Skeletal muscle tissue (tissue), 4 donors: ENCODE measurements around the gene RNF43. TPM values are rescaled to one million over a fixed set of nuclear protein-coding genes. Genes with fewer than 3 reads are reported as not detected.

ENCODE experiments used
- H3K27ac ChIP-seq: one replicate; pipeline ENCODE4 v1.7.0; 2013; ENCODE audit warnings: mild to moderate bottlenecking, low read depth, low read length, inconsistent platforms
- H3K27me3 ChIP-seq, 3 donors: one replicate each; pipeline ENCODE4 v1.7.0; 2013; ENCODE audit warnings: low read length in 3 of 3; ENCODE audit not compliant: control insufficient read depth in 3 of 3, insufficient read depth in 3 of 3
- H3K36me3 ChIP-seq, 3 donors: one replicate each; pipeline ENCODE4 v1.7.0; 2013; ENCODE audit warnings: low read length in 3 of 3; ENCODE audit not compliant: control insufficient read depth in 3 of 3, insufficient read depth in 3 of 3
- H3K4me1 ChIP-seq, 3 donors: one replicate each; pipeline ENCODE4 v1.7.0; 2013; ENCODE audit warnings: low read length in 3 of 3, mild to moderate bottlenecking in 3 of 3; ENCODE audit not compliant: control insufficient read depth in 3 of 3, insufficient read depth in 3 of 3
- H3K4me3 ChIP-seq, 3 donors: one replicate each; pipeline ENCODE4 v1.7.0; 2013; ENCODE audit warnings: low read length in 3 of 3
- H3K9ac ChIP-seq, 3 donors: one replicate each; pipeline ENCODE4 v1.7.0; 2013; ENCODE audit warnings: low read length in 3 of 3, mild to moderate bottlenecking in 3 of 3, moderate library complexity in 2 of 3, low read depth in 1 of 3
- H3K9me3 ChIP-seq, 3 donors: one replicate each; pipeline ENCODE4 v1.7.0; 2013; ENCODE audit warnings: low read length in 3 of 3; ENCODE audit not compliant: control insufficient read depth in 3 of 3
- total RNA-seq: library from RNA; depleted of rRNA; stranded (reverse); fragments of >200 nt; gene quantifications from one replicate; pipeline ENCODE4 v1.2.3, GENCODE V29; 2014
- donor health status: Osteomylitis.

RNF43 gene
- not detected for total RNA-seq

DNA sequence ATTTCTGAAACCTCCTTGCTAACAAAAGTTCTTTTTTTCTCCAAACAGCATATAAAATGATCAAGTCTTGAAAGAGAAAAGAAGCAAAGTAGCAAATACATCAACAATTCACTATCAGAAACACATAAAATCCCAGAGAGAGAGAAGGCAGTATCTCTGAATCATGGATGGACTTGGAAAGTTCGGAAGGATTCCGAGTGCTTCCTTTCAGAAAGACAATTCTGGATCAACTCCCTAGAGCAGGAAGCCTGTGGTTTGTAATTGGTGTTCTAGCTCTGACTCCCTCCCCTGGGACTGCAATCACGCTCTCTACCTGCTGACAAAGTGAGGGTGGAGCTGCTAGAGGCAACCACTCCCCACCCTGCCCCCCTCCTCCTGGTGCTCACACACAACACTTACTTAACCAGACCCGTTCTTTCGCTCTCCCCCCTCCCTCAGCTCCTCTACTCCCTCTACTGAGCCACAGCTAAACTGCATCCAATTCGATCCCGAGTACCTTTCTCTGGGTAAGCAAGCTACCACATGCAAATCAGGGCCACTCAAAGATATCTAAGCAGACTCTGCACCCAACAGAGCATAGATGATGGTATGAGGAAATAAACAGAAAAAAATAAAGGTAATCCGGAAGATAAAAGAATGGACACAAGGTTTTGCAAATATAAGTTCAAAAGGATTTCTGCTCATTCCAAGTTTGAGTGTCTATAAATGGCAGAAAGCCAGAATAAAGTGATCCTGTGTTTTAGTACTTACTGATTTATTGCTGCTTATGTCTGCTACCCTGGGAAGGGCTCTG, at the start of gene RNF43:
RNF43 (minus strand) TSS at position 235 of the 793 bp plus-strand sequence. CDS start 1,957 bp downstream, outside the sequence.
- H3K9ac ChIP-seq, result peak within 1 kb of the TSS in 2 of 3 donors; percentile 47 to 51

GRCh38 chr17:58455491-58455890, 38.2 kb upstream of the RNF43 start:
- Histone ChIP-seq H3K36me3 (no peaks in the 10 kb centered on the region), H3K27me3 (no peaks in the 10 kb centered on the region), H3K9ac (no peak overlapping the region), H3K4me3 (no peak overlapping the region), H3K9me3 (no peaks in the 10 kb centered on the region), H3K4me1 (no peaks in the 10 kb centered on the region), H3K27ac (no peak overlapping the region)

More for the DNA sequence above, at the start of gene RNF43:
- H3K4me1 ChIP-seq, result peaks cover 0 to 6% (median 3%) of the 10 kb centered on the region in 3 donors
- peaks cover 0 to 5% (median 0%) of the 10 kb centered on the region in 3 donors for H3K27me3 ChIP-seq
- H3K36me3 ChIP-seq, result no peaks in the 10 kb centered on the region
- H3K4me3 ChIP-seq, result peak within 1 kb of the TSS; percentile 57 to 69 (median 65)
- no peak within 1 kb of the TSS for H3K27ac ChIP-seq
- no peaks in the 10 kb centered on the region for H3K9me3 ChIP-seq

GRCh38 chr17:58452738-58453137, 35.4 kb upstream of the RNF43 start:
- Histone ChIP-seq H3K27me3 (no peaks in the 10 kb centered on the region), H3K36me3 (no peaks in the 10 kb centered on the region), H3K4me3 (no peak overlapping the region), H3K9me3 (no peaks in the 10 kb centered on the region), H3K27ac (no peak overlapping the region), H3K4me1 (no peaks in the 10 kb centered on the region), H3K9ac (no peak overlapping the region)

GRCh38 chr17:58447039-58447975, 30.0 kb upstream of the RNF43 start:
- no peaks in the 10 kb centered on the region for H3K4me1 ChIP-seq

DNA sequence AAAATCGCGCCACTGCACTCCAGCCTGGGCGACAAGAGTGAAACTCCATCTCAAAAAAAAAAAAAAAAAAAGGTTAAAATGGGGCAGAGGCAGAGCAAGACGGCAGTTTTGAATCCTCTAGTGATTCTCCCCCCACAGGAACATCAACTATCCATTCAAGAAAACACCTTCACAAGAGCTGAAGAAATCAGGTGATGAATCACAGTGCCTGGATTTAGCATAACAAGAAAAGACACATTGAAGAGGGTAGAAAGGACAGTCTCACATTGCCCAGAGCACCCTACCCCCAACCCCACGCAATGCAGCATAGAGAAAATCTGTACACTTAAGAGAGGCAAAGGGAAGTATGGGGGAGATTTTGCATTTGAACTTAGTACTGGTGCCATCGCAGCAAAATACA, 28.8 kb upstream of the RNF43 start:
- Histone ChIP-seq H3K27ac (no peak overlapping the region), H3K4me1 (no peaks in the 10 kb centered on the region), H3K9ac (no peak overlapping the region), H3K9me3 (no peaks in the 10 kb centered on the region), H3K4me3 (no peak overlapping the region), H3K36me3 (no peaks in the 10 kb centered on the region), H3K27me3 (no peaks in the 10 kb centered on the region)

More at GRCh38 chr17:58447039-58447975, 30.0 kb upstream of the RNF43 start:
- Histone ChIP-seq H3K9me3 (no peaks in the 10 kb centered on the region), H3K36me3 (no peaks in the 10 kb centered on the region), H3K27me3 (no peaks in the 10 kb centered on the region), H3K4me3 (no peak overlapping the region), H3K9ac (no peak overlapping the region), H3K27ac (no peak overlapping the region)

DNA sequence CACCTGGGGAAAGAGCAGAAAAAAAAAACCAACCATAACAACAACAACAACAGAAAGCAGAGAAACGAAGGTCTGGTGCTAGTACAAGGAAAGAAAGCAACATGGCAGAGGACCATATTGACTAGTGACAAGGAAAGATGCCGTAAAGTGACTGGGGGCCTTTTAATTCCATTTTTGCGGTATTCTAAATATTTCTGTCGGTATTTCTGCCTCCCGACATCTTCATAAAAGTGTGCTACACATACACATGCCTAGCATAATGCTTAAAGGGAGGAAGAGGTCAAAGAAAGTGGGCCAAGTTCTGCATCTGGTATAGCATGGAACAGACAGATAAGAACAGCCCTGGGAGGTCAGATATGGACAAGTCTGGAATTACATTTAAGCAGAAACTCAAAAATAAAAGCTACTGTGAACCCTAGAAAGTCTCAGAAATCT, 19.5 kb upstream of the RNF43 start:
- H3K36me3 ChIP-seq, result no peaks in the 10 kb centered on the region
- H3K27ac ChIP-seq, result no peak overlapping the region
- no peaks in the 10 kb centered on the region for H3K4me1 ChIP-seq
- no peaks in the 10 kb centered on the region for H3K9me3 ChIP-seq
- H3K27me3 ChIP-seq, result peaks cover 0 to 7% (median 0%) of the 10 kb centered on the region in 3 donors
- H3K4me3 ChIP-seq, result no peak overlapping the region
- no peak overlapping the region for H3K9ac ChIP-seq

GRCh38 chr17:58436245-58436644, 18.9 kb upstream of the RNF43 start:
- H3K9ac ChIP-seq, result no peak overlapping the region
- H3K9me3 ChIP-seq, result no peaks in the 10 kb centered on the region
- H3K27ac ChIP-seq, result no peak overlapping the region
- peaks cover 0 to 7% (median 0%) of the 10 kb centered on the region in 3 donors for H3K27me3 ChIP-seq
- H3K4me1 ChIP-seq, result no peaks in the 10 kb centered on the region
- no peaks in the 10 kb centered on the region for H3K36me3 ChIP-seq
- H3K4me3 ChIP-seq, result no peak overlapping the region

DNA sequence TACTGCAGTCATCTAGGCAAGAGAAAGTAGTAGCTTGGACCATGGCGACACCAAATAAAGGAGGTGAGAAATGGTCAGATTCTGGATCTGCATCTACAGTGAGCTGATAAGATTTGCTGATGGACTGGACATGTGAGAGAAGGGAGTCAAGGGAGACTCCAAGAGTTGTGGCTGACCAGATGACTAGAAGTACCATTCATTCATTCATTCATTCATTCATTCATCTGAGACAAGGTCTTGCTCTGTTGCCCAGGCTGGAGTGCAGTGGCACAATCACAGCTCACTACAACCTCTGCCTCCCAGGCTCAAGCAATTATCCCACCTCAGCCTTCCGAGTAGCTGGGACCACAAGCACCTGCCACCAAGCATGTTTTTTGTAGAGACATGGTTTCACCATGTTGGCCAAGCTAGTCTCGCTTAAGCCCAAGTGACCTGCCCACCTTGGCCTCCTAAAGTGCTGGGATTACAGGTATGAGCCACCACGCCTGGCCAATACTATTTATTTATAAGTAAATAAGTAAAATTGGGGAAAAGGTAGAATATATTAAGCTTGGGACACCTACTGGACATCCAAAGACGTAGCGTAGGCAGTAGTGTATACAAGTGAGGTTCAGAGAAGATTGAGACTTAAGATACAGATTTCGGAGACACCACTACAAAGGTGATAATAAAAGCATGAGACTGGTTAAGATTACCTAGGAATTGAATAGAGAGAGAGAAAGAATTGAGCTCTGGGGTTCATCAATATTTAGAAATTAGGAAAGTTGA, 15.7 kb upstream of the RNF43 start:
- Histone ChIP-seq H3K27me3 (peaks cover 0 to 4% (median 0%) of the 10 kb centered on the region in 3 donors), H3K4me1 (no peaks in the 10 kb centered on the region), H3K27ac (no peak overlapping the region), H3K9ac (no peak overlapping the region), H3K36me3 (no peaks in the 10 kb centered on the region), H3K9me3 (no peaks in the 10 kb centered on the region), H3K4me3 (no peak overlapping the region)

DNA sequence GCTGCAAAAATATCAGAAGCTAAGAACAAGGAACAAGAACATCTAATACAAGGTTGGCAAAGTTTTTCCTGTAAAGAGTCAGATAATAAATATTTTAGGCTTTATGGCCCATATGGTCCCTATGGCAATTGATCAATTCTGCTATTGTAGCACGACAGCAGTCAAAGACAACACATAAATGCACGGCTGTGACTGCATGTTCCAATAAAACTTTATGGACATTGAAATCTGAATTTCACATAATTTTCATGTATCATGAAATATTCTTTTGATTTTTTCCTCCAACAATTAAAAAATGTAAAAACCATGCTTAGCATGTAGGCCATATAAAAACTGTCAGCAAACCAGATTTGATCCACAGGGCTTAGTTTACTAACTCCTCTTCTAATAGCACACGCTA, 10.5 kb upstream of the RNF43 start:
- H3K27me3 ChIP-seq, result peaks cover 0 to 1% (median 0%) of the 10 kb centered on the region in 3 donors
- no peaks in the 10 kb centered on the region for H3K4me1 ChIP-seq
- H3K36me3 ChIP-seq, result no peaks in the 10 kb centered on the region

More for the DNA sequence above, 10.5 kb upstream of the RNF43 start:
- Histone ChIP-seq H3K9me3 (no peaks in the 10 kb centered on the region), H3K9ac (no peak overlapping the region), H3K4me3 (no peak overlapping the region), H3K27ac (no peak overlapping the region)
